SK-N-SH treated with all-trans-retinoic acid at 6 μM for 48 hours (cell line): ENCODE data around the gene MTARC1.

Experiments used
- BACH2 ChIP-seq: fragments of 250-450 bp; sonication (Bioruptor Pico); IDR thresholded peaks from 2 replicates; pipeline ENCODE4 v1.9.0; 2021; ENCODE audit warnings: mild to moderate bottlenecking, borderline replicate concordance
- RARB ChIP-seq: fragments of 250-450 bp; sonication (Bioruptor Pico); IDR thresholded peaks from 2 replicates; pipeline ENCODE4 v1.8.0; 2021; ENCODE audit warnings: mild to moderate bottlenecking, moderate library complexity
- TCF4 ChIP-seq: fragments of 250-450 bp; sonication (Bioruptor Pico); IDR thresholded peaks from 2 replicates; pipeline ENCODE4 v1.8.0; 2021; ENCODE audit warnings: mild to moderate bottlenecking, moderate library complexity, borderline replicate concordance
- TOX ChIP-seq: fragments of 250-450 bp; sonication (Bioruptor Pico); IDR thresholded peaks from 2 replicates; pipeline ENCODE4 v1.8.0; 2021; ENCODE audit warnings: mild to moderate bottlenecking, moderate library complexity, borderline replicate concordance
- ZFP3 ChIP-seq: fragments of 250-450 bp; sonication (Bioruptor Pico); IDR thresholded peaks from 2 replicates; pipeline ENCODE4 v1.5.0; 2020; ENCODE audit warnings: mild to moderate bottlenecking, moderate library complexity
- ZFP30 ChIP-seq: fragments of 450-650 bp; formaldehyde crosslinking; IDR thresholded peaks from 2 replicates; pipeline ENCODE4 v1.5.0; 2022; ENCODE audit warnings: mild to moderate bottlenecking, moderate library complexity
- ZNF8 ChIP-seq: fragments of 450-650 bp; formaldehyde crosslinking; IDR thresholded peaks from 2 replicates; pipeline ENCODE4 v1.5.0; 2020; ENCODE audit warnings: mild to moderate bottlenecking, moderate library complexity
- TF ChIP-seq, protein P1 (sequence below): fragments of 250-450 bp; sonication (Bioruptor Pico); IDR thresholded peaks from 2 replicates; pipeline ENCODE4 v1.8.0; 2020; ENCODE audit warnings: mild to moderate bottlenecking, moderate library complexity, borderline replicate concordance
- TF ChIP-seq, protein P2 (sequence below): fragments of 250-450 bp; sonication (Bioruptor Pico); IDR thresholded peaks from 2 replicates; pipeline ENCODE4 v1.8.0; 2021; ENCODE audit warnings: low read depth, mild to moderate bottlenecking, moderate library complexity, borderline replicate concordance
- TF ChIP-seq, protein P3 (sequence below): fragments of 250-450 bp; sonication (Bioruptor Pico); IDR thresholded peaks from 2 replicates; pipeline ENCODE4 v1.5.1; 2020; ENCODE audit warnings: low read depth, mild to moderate bottlenecking, moderate library complexity

DNA sequence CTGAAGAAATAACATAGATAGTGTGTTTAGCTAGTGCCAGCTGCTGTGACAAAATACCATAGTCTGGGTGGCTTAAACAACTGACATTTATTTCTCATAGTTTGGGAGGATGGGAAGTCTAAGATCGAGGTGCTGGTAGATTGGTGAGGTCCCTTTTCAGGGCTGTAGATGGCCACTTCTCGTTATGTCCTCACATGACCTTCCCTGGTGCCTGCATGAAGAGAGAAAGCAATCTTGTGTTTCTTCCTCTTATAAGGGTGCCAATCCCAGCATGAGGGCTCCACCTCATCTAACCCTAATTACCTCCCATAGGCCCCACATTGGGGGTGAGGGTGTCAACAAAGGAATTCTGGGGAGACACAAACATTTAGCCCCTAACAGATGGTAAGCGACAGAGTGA, 29.3 kb upstream of the MTARC1 start:
- TF ChIP-seq, protein P1, sequence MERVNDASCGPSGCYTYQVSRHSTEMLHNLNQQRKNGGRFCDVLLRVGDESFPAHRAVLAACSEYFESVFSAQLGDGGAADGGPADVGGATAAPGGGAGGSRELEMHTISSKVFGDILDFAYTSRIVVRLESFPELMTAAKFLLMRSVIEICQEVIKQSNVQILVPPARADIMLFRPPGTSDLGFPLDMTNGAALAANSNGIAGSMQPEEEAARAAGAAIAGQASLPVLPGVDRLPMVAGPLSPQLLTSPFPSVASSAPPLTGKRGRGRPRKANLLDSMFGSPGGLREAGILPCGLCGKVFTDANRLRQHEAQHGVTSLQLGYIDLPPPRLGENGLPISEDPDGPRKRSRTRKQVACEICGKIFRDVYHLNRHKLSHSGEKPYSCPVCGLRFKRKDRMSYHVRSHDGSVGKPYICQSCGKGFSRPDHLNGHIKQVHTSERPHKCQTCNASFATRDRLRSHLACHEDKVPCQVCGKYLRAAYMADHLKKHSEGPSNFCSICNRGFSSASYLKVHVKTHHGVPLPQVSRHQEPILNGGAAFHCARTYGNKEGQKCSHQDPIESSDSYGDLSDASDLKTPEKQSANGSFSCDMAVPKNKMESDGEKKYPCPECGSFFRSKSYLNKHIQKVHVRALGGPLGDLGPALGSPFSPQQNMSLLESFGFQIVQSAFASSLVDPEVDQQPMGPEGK: no peak
- TF ChIP-seq ZNF8: no peak
- TF ChIP-seq TCF4 (CRISPR knock-in tag): no peak
- TF ChIP-seq TOX (CRISPR knock-in tag): no peak
- TF ChIP-seq, protein P2, sequence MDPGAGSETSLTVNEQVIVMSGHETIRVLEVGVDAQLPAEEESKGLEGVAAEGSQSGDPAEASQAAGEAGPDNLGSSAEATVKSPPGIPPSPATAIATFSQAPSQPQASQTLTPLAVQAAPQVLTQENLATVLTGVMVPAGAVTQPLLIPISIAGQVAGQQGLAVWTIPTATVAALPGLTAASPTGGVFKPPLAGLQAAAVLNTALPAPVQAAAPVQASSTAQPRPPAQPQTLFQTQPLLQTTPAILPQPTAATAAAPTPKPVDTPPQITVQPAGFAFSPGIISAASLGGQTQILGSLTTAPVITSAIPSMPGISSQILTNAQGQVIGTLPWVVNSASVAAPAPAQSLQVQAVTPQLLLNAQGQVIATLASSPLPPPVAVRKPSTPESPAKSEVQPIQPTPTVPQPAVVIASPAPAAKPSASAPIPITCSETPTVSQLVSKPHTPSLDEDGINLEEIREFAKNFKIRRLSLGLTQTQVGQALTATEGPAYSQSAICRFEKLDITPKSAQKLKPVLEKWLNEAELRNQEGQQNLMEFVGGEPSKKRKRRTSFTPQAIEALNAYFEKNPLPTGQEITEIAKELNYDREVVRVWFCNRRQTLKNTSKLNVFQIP: no peak
- TF ChIP-seq ZFP30 (CRISPR knock-in tag): no peak
- TF ChIP-seq BACH2 (CRISPR knock-in tag): no peak
- no peak for TF ChIP-seq ZFP3 (CRISPR knock-in tag)
- TF ChIP-seq, protein P3, sequence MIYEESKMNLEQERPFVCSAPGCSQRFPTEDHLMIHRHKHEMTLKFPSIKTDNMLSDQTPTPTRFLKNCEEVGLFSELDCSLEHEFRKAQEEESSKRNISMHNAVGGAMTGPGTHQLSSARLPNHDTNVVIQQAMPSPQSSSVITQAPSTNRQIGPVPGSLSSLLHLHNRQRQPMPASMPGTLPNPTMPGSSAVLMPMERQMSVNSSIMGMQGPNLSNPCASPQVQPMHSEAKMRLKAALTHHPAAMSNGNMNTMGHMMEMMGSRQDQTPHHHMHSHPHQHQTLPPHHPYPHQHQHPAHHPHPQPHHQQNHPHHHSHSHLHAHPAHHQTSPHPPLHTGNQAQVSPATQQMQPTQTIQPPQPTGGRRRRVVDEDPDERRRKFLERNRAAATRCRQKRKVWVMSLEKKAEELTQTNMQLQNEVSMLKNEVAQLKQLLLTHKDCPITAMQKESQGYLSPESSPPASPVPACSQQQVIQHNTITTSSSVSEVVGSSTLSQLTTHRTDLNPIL (CRISPR knock-in tag): no peak
- no peak for TF ChIP-seq RARB (CRISPR knock-in tag)
